HG02938 (cell line): ENCODE results near the gene TIMM23.
"Not testable (repeated sequence)": the region's sequence is repeated elsewhere in the genome, so short reads cannot be mapped to it uniquely, and the experiment has no call there.

Source experiments
- ATAC-seq: cut with Tn5 transposase; IDR thresholded peaks from one replicate; pipeline ENCODE4 v1.9.1; 2021; ENCODE audit warnings: mild to moderate bottlenecking, moderate library complexity; ENCODE audit not compliant: unreplicated experiment

The TIMM23 gene

DNA sequence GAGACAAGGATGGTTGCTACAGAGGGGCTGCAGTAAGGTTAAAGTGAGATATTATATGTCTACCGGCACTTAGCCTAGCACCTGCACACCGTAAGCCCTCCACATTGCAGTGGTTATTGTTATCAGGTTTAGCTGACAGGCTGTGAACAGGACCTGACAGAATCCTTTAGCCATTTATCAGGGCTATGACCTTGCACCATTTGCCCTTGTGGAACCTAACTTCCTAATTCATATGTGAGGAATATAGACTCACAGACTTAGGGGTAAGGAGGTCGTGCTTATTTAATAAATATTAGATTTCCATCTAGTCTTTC lies 48.0 kb downstream of the TIMM23 start:
- no peak for ATAC-seq

DNA sequence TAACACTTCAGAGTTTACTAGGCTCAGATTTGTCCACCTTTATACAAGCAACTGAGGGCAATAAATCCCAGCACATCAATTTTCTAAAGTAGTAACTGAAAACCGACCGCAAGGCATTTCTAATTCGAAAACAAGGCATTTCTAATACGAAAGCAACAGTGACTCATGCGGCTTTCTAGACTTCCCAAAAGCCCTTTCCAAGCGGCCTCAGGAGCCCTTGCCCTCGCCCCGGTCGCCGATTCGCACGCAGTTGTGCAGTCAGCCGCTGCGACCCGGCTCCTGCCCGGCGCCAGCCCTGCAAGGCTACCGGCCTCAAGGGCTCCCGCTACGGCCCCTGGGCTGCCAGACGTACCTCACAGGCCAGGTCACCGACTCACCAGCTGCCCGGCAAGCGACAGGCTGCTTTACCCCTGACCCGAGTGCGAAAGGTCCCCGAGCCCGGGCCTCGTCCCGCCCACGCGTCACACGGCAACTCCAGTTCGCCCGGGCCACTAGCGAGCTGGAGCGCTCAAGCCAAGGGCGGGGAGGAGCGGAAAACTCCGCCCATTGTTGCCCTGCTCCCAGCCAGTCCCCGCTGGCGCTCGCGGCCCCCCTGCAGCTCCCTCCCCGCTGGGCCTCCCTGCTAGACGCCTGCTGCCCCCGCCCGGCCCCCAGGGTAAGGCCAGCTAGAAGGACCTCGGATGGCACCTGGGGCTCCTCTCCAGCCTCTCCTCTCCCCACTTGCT lies 50.9 kb downstream of the TIMM23 start:
- peak; percentile 75 for ATAC-seq

DNA sequence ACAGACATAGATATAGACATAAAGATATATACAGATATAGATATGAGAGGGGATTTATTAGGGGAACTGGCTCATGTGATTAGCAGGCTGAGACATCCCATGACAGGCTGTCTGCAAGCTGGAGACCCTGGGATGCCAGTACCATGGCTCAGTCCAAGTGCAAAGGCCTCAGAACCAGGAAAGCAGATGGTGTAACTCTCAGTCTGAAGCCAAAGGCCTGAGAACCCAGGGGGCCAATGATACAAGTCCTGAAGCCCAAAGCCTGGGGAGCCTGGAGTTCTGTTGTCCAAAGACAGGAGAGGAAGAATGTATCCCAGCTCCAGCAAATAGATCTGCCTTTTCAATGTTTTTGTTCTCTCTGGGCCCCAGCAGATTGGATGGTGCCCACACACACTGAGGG lies 52.7 kb downstream of the TIMM23 start:
- ATAC-seq: no peak

DNA sequence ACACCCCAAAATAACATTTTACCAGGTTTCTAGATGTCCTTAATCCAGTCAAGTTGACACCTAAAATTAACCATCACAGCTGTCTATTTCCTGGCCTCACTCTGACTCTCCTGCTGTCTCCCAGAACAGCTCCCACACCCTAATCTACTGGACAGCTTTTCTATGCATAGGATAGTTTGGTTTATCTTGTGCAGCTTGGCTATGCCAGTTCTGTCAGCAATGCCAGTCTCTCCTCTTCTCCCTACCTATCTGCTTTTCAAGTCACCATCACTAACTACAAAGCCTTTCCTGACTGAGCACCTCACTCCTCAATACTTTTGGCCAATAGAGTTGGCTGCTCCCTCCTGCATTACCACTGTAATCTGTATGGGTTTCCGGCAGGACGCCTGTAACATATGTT lies 53.1 kb downstream of the TIMM23 start:
- no peak for ATAC-seq

DNA sequence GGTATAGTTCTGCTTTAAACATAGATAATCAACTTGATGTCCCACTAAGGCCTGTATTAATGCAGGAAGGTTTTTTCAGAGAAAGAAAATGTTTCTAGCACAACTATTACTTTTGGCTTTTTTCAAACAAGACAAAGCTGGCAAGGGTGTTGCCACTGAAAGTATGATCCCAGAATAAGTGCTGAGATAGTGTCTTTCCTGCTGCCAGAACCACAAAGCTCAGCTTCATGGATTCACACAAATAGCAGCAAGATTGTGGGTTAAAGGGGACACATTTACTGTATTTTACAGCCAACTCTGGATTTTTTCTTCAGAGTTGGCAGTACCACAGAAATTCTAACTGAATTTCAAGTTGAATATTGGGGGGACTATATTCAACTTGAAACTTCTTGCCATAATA lies 53.8 kb downstream of the TIMM23 start:
- no peak for ATAC-seq

DNA sequence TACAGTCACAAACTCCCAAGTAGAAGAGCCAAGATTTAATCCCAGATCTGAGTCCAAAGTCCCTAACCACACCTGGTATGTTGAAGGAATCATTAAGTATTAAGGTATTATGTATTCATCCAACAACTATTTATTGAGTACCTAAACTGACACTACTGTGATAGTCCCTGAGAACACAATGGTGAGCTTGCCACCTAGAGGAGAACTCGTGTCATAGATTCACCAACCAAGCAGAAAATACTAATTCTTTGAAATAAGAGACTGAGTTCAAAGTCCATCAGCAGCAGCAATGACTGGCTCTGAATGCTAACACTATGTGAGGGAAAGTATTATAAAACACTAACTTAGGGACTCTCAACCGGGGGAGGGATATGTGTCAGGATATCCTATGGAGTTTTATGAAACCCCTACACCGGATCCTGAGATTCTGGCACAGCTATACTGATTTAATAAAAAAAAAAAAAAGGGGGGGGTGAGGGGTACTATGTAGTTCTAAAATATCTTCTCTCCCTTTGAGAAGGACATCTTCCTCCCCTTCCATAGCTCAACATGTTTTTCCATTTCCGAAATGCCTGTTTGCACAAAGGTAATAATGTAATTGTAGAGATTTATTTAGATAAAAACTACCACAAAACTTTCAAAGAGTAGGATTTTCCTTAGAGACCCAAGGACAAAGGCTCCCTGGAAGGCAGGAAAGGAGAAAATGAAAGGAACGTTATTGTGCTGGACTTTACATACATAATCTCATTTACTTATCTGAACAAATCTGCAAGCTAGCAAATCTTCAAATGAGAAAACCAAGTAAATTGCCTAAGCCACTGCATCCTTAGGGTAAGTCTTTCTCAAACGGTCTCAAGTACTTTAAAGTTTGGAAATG lies 56.5 kb downstream of the TIMM23 start:
- peak; percentile 48 for ATAC-seq

DNA sequence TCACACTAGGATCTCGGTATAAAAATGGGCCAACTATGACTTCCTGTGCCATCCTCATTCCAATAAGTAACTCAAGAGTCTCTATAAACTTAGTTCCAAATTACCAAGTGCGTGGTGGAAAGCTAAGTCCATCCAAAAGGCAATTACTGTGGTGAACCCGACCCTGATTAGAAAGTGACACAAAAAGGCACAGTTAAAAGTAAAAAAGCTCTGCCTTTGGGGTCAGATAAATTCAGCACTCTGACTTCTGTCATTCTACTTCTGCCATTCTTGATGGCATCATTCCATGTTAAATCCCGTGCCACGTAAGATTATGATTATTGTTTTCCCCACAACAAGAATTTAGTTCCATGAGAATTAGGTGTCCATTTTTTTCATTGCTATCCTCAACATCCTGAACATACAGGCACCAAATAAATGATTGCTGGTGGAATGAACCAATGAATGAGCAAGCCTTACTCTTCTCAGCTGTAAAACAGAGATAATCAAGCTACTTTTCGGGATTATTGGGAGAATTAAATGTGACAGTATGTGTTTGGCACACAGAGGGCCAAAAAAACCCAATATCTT lies 57.3 kb downstream of the TIMM23 start:
- no peak for ATAC-seq

DNA sequence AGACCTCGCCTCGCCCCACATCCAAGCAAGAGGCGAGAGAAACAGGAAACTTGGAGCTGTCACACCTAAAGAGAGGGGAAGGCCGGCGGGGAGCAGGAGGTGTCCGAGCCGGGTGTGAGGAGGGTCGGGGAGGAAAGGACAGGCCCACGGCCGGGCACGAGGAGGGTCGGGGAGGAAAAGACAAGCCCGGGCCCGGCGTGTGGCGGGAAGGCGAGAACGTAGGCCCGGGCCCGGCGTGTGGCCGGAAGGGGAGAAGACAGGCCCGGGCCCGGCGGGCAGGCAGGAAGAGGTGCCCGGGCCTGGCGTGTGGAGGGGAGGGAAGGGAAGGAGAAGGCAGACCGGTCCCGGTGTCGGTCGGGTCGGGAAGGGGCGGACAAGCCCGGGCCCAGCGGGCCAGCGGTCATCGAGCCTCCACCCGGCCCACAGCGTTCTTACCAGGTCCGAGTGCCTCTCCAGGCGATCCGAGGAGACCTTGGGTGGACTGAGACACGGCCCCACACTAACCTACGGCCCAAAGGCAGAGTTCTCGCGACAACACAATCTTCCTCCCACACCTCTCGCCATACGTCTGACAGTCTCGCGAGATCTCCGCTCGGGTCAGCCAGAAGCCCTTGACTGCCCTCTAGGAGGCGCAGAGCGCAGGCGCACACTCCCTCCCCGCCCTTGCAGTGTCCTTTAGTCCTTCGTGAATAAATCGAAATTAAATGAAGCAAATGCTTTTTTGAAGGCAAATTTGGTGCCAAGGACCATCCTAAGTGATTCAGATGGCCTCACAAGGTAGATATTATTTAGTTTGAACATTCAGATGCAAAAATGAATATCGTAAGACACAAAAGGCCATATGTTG lies 58.0 kb downstream of the TIMM23 start, which contains the start of gene NCOA4:
Gene NCOA4, minus strand, starts transcription at position 533 of the 847 bp plus-strand sequence. CDS start 13,943 bp downstream, outside the sequence.
- peak; percentile 98 for ATAC-seq

DNA sequence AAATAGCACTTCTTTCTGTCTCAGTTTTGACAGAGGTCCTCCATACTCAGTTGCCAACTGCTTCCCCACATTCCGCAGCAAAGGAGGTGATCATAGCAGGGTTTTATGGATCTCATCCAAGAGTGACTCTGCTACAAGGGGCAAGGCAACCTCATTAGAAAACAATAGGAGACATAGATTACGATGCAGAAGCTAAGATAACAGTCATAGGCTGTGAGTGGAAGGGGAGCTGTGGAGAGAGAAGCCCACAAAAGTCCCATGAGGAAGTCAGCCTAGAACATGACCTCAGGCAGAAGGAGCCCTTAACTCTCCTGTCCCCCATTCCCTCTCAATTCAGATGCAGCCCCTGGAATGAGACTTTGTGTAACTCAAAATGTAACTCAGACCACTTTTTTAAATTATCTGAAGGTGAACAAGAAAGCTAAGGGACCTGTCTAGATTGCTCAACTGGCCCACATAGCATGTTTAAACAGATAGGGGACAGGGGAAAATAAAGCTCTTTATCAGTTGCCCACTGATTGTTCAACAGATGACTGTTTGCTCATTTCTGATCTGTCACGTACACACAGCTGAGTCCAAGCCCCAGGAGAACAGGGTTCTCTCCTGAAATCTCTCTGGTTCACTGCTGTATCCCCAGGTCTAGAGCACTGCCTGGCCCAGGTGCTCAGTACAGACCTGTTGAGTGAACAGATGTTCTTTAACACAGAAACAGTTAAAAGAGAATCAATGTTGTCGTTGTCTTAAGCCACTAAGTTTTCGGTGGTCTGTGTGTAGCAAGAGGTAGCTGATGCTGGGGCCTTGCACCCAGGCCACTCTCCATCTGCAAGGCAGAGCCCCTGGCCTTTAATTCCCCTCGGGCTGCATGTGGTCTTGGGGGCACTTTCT lies 59.6 kb downstream of the TIMM23 start:
- ATAC-seq: no peak

DNA sequence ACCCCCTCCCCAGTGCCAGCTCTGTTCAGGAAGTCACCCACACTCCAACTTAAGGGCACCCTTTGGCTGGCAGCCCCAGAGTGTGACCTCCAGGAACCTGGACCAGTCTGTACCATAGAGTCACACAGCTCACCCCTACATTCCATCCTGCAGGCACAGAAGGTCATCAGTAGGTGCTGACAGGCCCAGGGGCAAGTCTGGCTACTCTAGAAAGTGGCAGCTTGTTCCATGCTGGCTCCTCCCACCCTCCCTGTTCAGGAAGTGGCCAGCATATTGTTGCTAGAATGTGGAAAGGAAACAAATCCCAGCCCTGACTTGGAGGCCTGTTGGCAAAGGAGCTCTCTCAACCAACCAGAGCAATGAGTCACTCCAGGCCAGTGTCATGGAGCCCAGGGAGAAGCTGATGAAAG lies 61.3 kb downstream of the TIMM23 start:
- ATAC-seq: no peak

DNA sequence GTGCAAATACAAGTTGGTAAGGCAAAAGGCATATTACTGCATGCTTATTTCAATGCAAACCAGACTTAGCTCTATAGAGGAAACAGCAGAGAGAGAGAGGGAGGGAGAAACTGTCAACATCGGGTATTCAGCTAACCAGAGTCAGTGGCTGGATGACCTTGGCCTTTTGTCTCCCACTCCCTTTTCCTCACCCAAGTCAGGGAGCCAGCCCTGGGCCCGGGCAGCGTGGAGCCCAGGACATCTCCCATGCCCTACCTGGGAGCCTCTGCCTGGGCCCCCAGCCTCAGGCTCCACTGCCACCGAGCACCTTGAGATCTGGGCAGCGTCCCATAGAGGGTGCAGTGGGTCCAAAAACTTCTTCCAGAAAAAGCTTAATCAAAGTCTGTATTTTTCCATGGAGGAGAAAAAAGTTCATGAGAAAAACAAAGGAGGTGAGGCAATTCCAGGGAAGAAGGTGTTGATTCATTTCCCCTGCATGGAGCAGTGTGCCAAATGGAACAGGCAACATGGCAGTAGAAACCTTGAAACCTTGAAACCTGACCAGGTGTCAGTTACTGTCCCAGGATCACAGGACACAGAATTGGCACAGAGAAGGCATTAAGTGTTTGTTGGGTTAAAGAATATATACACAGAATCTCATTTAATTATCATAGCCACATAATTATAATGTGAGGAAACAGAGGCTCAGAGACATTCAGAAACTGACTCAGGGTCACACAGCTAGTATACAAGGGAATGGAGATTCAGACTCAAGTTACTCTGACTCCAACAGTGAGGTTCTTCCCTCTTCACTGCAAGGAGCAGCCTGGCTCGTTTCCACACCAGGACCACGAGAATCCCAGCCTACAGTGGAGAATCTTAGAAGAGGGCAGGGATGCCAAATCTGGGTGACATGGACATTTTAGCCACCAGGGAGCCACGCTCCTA lies 63.9 kb downstream of the TIMM23 start:
- ATAC-seq: no peak

DNA sequence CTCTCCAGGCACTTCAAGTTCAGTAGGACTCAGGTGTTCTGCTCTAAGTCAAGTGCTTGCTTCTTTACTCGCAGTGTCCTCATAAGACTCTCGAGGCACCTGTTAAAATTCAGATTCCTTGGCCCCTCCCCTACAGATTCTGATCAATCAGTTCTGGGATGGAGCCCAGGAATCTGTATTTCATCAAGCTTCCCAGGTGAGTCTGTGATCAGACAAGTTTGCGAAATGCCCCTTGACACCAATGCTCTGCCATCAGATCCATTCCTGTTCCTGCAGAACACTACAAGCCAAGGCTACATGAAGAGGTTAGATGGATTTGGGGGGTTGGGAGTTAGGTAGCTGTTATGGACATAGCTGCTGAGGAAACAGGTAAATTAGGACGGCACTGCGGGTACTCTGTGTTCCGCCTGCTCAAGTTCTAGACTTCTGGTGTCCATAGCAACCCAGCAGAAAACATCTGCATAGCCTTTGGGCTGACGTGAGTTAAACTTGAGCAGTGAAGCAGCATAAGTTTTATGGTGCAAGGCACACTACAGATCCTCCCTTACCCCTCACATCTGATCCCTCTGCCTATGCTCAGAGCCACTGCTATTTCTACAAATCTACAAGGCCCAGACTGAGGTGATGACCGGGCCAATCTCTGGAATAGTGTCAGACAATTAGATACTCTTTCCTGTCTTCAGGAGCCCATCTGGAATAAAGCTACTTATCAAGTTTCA lies 65.0 kb downstream of the TIMM23 start:
- no peak for ATAC-seq

DNA sequence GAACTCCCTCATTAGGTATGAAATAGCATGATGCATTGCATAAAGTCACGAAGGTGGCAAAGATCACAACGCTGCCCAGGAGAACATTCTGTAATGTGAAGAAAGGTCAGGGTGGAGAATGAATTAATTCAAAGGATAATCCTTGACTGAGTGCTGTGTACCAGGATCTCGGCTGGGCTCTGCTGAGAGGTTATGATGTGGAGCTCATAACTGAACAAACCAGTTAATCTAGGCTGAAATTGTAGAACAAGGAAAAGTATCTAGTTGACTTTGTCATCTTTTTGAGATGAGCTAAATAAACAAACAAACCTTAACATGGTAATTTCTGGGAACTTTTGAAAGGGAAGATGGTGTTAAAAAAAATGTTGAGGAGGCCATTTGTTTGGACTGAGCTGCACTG lies 67.7 kb downstream of the TIMM23 start:
- ATAC-seq: no peak

DNA sequence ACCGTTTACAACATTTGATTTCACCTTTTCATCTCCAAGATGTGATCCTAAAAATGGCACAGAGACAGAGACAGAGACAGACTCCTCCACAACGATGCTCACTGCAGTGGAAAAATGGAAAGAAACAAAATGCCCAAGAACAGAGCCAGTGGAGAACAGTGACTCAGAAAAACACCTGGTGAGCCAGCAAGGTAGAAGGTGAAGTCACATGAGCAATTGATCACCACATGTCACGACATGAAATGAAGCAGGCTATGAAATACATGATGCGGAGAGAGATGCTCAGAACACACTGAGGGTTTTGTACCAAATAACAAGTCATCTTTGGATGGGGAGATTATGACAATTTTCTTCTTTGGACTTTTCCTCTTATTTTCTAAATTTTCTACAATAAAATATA lies 70.2 kb downstream of the TIMM23 start:
- ATAC-seq: no peak

DNA sequence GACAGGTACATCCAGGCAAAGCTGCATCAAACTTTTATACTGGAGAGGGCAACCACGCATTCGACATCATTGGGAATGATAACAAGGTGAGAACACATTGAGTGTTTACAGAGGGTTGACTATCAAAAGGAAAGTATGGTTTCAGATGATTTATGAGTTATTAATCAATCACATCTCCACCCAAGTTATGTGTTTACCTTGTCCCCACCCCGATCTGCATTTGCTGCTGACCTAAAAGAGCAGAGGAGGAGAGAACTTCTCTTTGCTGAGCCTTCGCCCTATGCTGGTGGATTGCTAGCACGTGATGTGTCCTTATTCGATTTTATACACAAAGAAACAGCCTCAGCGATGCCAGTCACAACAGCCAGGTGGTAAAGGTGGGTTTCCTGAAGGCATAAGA lies 74.0 kb downstream of the TIMM23 start, which contains the start of gene MSMB:
Gene MSMB, minus strand, starts transcription at position 9 of the 400 bp plus-strand sequence. CDS start 32 bp downstream, outside the sequence.
- ATAC-seq: no peak

DNA sequence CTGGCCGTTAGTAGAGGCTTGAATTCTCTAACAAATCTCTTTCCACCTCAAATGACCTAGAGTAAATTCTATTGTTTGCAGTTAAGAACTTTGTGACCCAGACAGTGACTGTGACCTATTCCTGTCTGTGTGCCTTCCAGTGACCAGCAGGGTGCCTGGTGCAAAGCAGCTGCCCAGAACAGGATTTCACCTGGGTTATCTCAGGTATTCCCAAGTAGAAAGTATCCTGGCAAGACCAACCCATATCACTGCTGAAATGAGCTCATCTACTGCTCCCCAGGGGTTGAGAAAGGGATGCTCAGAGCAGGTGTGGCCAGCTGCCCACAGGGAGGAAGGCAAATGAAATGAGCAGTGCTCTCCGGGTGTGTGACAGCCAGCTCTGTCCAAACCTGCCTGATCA lies 75.9 kb downstream of the TIMM23 start:
- ATAC-seq: no peak

DNA sequence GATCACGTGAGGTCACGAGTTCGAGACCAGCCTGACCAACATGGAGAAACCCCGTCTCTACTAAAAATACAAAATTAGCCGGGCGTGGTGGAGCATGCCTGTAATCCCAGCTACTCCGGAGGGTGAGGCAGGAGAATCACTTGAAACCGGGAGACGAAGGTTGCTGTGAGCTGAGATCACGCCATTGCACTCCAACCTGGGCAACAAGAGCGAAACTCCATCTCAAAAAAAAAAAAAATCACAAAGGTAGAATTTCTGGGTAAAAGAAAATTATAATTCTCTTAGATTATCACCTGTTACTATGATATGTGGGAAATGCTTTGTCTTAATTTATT lies 77.2 kb downstream of the TIMM23 start:
- ATAC-seq: not testable (repeated sequence)

DNA sequence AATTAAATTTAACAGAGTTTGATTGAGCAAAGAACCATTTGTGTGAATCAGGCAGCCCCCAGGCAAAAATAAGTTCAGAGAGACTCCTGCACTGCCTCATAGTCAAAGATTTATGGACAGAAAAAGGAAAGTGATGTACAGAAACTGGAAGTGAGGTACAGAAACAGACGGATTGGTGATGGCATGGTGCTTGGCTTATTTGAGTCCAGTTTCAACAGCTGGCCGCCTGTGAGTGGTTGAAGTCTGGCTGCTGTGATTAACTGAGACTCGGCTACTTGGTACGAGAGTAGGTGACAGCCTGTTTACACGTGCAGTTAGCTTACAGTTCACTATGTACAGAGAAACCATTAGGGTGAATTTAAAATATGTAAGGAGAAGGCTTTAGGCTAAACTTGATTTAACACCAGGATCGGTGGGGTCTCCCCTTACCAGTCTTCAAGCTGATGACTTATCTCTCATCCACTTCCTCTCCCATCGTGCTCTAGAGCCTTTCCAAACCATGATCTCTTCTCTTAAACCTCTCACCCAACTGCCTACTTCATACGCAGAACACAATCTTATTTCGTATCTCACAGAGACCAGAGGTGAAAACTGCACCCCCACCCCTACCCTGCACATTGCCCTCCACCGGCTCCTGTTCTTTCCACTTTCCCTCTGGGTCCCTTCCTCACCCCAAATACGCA lies 78.8 kb downstream of the TIMM23 start:
- no peak for ATAC-seq
